ENCODE measurements around the gene TPM1.

TPM1 gene

GRCh38 chr15:62994975-62995681, 47.4 kb upstream of the TPM1 start:
- Histone ChIP-seq H2BK120ac (ENCODE audit: low read depth, low read length) (no peak overlapping the region), H3K18ac (ENCODE audit: low read length) (peak overlapping the region; percentile 1), H3K27me3 (ENCODE audit: control insufficient read depth in 3 of 3, insufficient read depth in 3 of 3, low read depth in 1 of 3, low read length in 3 of 3) (peaks cover 0 to 18% (median 0%) of the 10 kb centered on the region in 3 experiments), H3K36me3 (replicated peaks in 1 of 2; ENCODE audit: control insufficient read depth in 2 of 2, insufficient read depth in 2 of 2, low read length in 2 of 2) (no peaks in the 10 kb centered on the region), H3K4ac (ENCODE audit: low read length) (no peak overlapping the region), H3K27ac (replicated peaks; ENCODE audit: low read length) (no peak overlapping the region), H3K14ac (ENCODE audit: low read length) (no peak overlapping the region), H3K79me1 (ENCODE audit: low read depth, low read length) (no peaks in the 10 kb centered on the region), H3K4me1 (ENCODE audit: control insufficient read depth in 2 of 2, insufficient read depth in 1 of 2, low read depth in 1 of 2, low read length in 2 of 2) (peaks cover 10 to 35% of the 10 kb centered on the region in 2 donors), H4K91ac (ENCODE audit: low read depth, low read length, poor library complexity) (no peak overlapping the region), H3K9ac (ENCODE audit: low read depth, low read length, poor library complexity) (no peak overlapping the region), H3K4me2 (ENCODE audit: insufficient read depth, low read length, poor library complexity, severe bottlenecking) (no peak overlapping the region), H3K4me3 (ENCODE audit: low read length in 2 of 2) (no peak overlapping the region), H2AFZ (ENCODE audit: low read length) (no peak overlapping the region), H2AK5ac (ENCODE audit: low read depth, low read length) (no peak overlapping the region), H2BK15ac (ENCODE audit: low read length) (no peak overlapping the region), H3K9me3 (replicated peaks in 1 of 2; ENCODE audit: control insufficient read depth in 2 of 2, insufficient read depth in 1 of 2, low read depth in 1 of 2, low read length in 2 of 2) (no peaks in the 10 kb centered on the region), H4K8ac (ENCODE audit: low read depth, low read length) (no peak overlapping the region), H2BK12ac (ENCODE audit: low read length) (peak overlapping the region; percentile 48), H3K23ac (ENCODE audit: low read depth, low read length, poor library complexity) (no peak overlapping the region), H2BK5ac (ENCODE audit: low read length) (no peak overlapping the region)
- DNase-seq (ENCODE audit: low spot score): no peak
- WGBS, 2 donors (ENCODE audit: extremely low coverage in 2 of 2, insufficient read length in 2 of 2, insufficient replicate concordance in 1 of 2): no CpG with 5 or more reads among the region's 3 CpGs

DNA sequence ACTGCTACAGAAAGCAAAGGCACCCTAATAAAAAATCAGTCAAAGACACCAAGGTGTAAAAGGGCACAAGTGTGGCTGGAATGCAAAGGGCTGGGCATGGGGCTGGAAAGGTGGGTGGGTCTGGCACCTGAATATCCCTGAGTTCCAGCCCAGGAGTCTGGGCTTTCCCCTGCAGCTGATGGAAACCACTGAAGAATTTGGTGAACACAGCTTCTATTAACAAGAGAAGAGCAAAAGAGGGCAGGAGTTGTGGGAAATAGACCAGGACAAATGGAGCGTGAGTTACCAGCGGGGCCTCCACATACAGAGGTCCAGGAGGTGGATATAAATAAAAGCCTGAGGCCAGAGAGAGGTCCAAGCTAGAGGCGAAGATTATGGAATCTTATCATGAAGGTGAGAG, 45.1 kb upstream of the TPM1 start:
- H2BK5ac ChIP-seq (ENCODE audit: low read length): no peak overlapping the region
- no peak overlapping the region for H2BK15ac ChIP-seq (ENCODE audit: low read length)
- WGBS, 2 donors (ENCODE audit: extremely low coverage in 2 of 2, insufficient read length in 2 of 2, insufficient replicate concordance in 1 of 2): no CpG with 5 or more reads among the region's 3 CpGs
- no peak for DNase-seq (ENCODE audit: low spot score)
- no peak overlapping the region for H3K14ac ChIP-seq (ENCODE audit: low read length)
- peaks cover 15 to 40% of the 10 kb centered on the region in 2 donors for H3K4me1 ChIP-seq (ENCODE audit: control insufficient read depth in 2 of 2, insufficient read depth in 1 of 2, low read depth in 1 of 2, low read length in 2 of 2)
- no peaks in the 10 kb centered on the region for H3K79me1 ChIP-seq (ENCODE audit: low read depth, low read length)
- peaks cover 0 to 11% (median 0%) of the 10 kb centered on the region in 3 experiments for H3K27me3 ChIP-seq (ENCODE audit: control insufficient read depth in 3 of 3, insufficient read depth in 3 of 3, low read depth in 1 of 3, low read length in 3 of 3)
- H3K9me3 ChIP-seq (replicated peaks in 1 of 2; ENCODE audit: control insufficient read depth in 2 of 2, insufficient read depth in 1 of 2, low read depth in 1 of 2, low read length in 2 of 2): no peaks in the 10 kb centered on the region
- H3K18ac ChIP-seq (ENCODE audit: low read length): no peak overlapping the region
- H4K8ac ChIP-seq (ENCODE audit: low read depth, low read length): no peak overlapping the region
- no peak overlapping the region for H3K23ac ChIP-seq (ENCODE audit: low read depth, low read length, poor library complexity)
- no peak overlapping the region for H2AFZ ChIP-seq (ENCODE audit: low read length)
- H2BK12ac ChIP-seq (ENCODE audit: low read length): peak overlapping the region; percentile 14
- no peak overlapping the region for H3K4ac ChIP-seq (ENCODE audit: low read length)
- no peak overlapping the region for H3K9ac ChIP-seq (ENCODE audit: low read depth, low read length, poor library complexity)
- no peak overlapping the region for H2AK5ac ChIP-seq (ENCODE audit: low read depth, low read length)
- H4K91ac ChIP-seq (ENCODE audit: low read depth, low read length, poor library complexity): no peak overlapping the region
- no peak overlapping the region for H3K27ac ChIP-seq (replicated peaks; ENCODE audit: low read length)
- no peaks in the 10 kb centered on the region for H3K36me3 ChIP-seq (replicated peaks in 1 of 2; ENCODE audit: control insufficient read depth in 2 of 2, insufficient read depth in 2 of 2, low read length in 2 of 2)
- H3K4me2 ChIP-seq (ENCODE audit: insufficient read depth, low read length, poor library complexity, severe bottlenecking): no peak overlapping the region
- H3K4me3 ChIP-seq (ENCODE audit: low read length in 2 of 2): no peak overlapping the region
- no peak overlapping the region for H2BK120ac ChIP-seq (ENCODE audit: low read depth, low read length)

DNA sequence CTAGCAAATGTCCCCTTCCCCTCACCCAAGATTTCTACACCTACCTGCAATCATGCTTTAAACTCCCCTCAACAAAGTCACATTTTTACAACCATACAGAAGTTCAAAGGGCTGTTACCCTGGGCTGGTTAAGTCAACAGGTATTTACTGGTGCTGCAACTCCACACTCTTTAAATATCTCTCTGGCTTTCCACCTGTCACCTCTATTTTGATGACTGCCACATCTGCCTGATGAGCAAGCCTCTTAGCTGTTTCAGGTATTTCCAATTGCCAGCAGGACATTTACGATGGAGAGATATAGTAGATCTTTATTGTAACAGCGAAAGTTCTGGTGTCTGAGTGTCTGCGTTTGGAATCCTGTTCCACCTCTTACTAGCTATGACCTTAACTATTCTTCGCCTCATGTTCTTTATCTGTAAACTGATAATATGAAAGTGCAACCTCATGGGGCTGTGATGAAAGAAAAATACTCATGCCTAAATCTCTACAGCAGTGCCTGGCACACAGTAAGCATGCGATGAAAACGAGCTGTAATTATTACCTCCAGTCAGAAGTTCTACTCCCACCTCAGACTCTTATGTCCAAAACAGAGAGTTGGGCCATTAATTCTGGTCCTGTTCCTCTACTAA, 44.2 kb upstream of the TPM1 start:
- Histone ChIP-seq H4K8ac (ENCODE audit: low read depth, low read length) (no peak overlapping the region), H3K4ac (ENCODE audit: low read length) (no peak overlapping the region), H3K14ac (ENCODE audit: low read length) (no peak overlapping the region), H2BK15ac (ENCODE audit: low read length) (no peak overlapping the region), H3K27ac (replicated peaks; ENCODE audit: low read length) (peak overlapping the region; percentile 80), H3K23ac (ENCODE audit: low read depth, low read length, poor library complexity) (no peak overlapping the region), H3K79me1 (ENCODE audit: low read depth, low read length) (no peaks in the 10 kb centered on the region), H3K36me3 (replicated peaks in 1 of 2; ENCODE audit: control insufficient read depth in 2 of 2, insufficient read depth in 2 of 2, low read length in 2 of 2) (no peaks in the 10 kb centered on the region), H2BK120ac (ENCODE audit: low read depth, low read length) (no peak overlapping the region), H2BK5ac (ENCODE audit: low read length) (no peak overlapping the region), H3K4me1 (ENCODE audit: control insufficient read depth in 2 of 2, insufficient read depth in 1 of 2, low read depth in 1 of 2, low read length in 2 of 2) (peaks cover 13 to 36% of the 10 kb centered on the region in 2 donors), H3K18ac (ENCODE audit: low read length) (peak overlapping the region; percentile 33), H2BK12ac (ENCODE audit: low read length) (no peak overlapping the region), H3K27me3 (ENCODE audit: control insufficient read depth in 3 of 3, insufficient read depth in 3 of 3, low read depth in 1 of 3, low read length in 3 of 3) (peaks cover 0 to 7% (median 0%) of the 10 kb centered on the region in 3 experiments), H4K91ac (ENCODE audit: low read depth, low read length, poor library complexity) (no peak overlapping the region), H2AK5ac (ENCODE audit: low read depth, low read length) (no peak overlapping the region), H3K4me3 (ENCODE audit: low read length in 2 of 2) (no peak overlapping the region), H3K9me3 (replicated peaks in 1 of 2; ENCODE audit: control insufficient read depth in 2 of 2, insufficient read depth in 1 of 2, low read depth in 1 of 2, low read length in 2 of 2) (no peaks in the 10 kb centered on the region), H3K4me2 (ENCODE audit: insufficient read depth, low read length, poor library complexity, severe bottlenecking) (no peak overlapping the region), H2AFZ (ENCODE audit: low read length) (peak overlapping the region; percentile 69), H3K9ac (ENCODE audit: low read depth, low read length, poor library complexity) (no peak overlapping the region)
- DNase-seq (ENCODE audit: low spot score): no peak
- WGBS, 2 donors (ENCODE audit: extremely low coverage in 2 of 2, insufficient read length in 2 of 2, insufficient replicate concordance in 1 of 2): no CpG with 5 or more reads among the region's 6 CpGs

DNA sequence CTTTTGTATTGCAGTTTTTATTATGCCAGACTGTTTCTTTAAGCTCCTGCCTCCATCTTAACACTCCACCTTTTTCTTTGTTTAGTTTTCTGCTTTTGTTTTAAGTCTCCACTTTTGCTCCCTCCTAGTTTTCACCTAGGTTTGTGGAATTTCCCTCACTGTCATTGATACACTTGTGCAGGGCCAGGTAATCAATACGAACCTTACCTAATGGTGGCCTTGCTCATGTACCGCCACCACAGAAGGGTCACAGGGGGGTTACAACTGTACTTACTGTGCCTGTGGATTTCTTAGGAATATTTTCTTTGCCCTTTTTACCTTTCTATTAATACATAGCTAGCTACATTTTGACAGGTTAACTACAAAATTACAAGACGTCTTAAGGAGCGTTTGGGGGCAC, 43.4 kb upstream of the TPM1 start:
- Histone ChIP-seq H3K4me2 (ENCODE audit: insufficient read depth, low read length, poor library complexity, severe bottlenecking) (no peak overlapping the region), H3K4ac (ENCODE audit: low read length) (no peak overlapping the region), H3K9me3 (replicated peaks in 1 of 2; ENCODE audit: control insufficient read depth in 2 of 2, insufficient read depth in 1 of 2, low read depth in 1 of 2, low read length in 2 of 2) (no peaks in the 10 kb centered on the region), H3K14ac (ENCODE audit: low read length) (no peak overlapping the region), H3K27me3 (ENCODE audit: control insufficient read depth in 3 of 3, insufficient read depth in 3 of 3, low read depth in 1 of 3, low read length in 3 of 3) (peaks cover 0 to 7% (median 0%) of the 10 kb centered on the region in 3 experiments), H3K9ac (ENCODE audit: low read depth, low read length, poor library complexity) (no peak overlapping the region), H4K91ac (ENCODE audit: low read depth, low read length, poor library complexity) (no peak overlapping the region), H2AFZ (ENCODE audit: low read length) (peak overlapping the region; percentile 69), H4K8ac (ENCODE audit: low read depth, low read length) (no peak overlapping the region), H2BK15ac (ENCODE audit: low read length) (no peak overlapping the region), H3K27ac (replicated peaks; ENCODE audit: low read length) (peak overlapping the region; percentile 80), H3K36me3 (replicated peaks in 1 of 2; ENCODE audit: control insufficient read depth in 2 of 2, insufficient read depth in 2 of 2, low read length in 2 of 2) (no peaks in the 10 kb centered on the region), H2BK120ac (ENCODE audit: low read depth, low read length) (no peak overlapping the region), H2AK5ac (ENCODE audit: low read depth, low read length) (no peak overlapping the region), H3K4me3 (ENCODE audit: low read length in 2 of 2) (no peak overlapping the region), H2BK12ac (ENCODE audit: low read length) (no peak overlapping the region), H3K18ac (ENCODE audit: low read length) (no peak overlapping the region), H3K79me1 (ENCODE audit: low read depth, low read length) (no peaks in the 10 kb centered on the region), H3K4me1 (ENCODE audit: control insufficient read depth in 2 of 2, insufficient read depth in 1 of 2, low read depth in 1 of 2, low read length in 2 of 2) (peaks cover 13 to 36% of the 10 kb centered on the region in 2 donors), H2BK5ac (ENCODE audit: low read length) (no peak overlapping the region), H3K23ac (ENCODE audit: low read depth, low read length, poor library complexity) (no peak overlapping the region)
- DNase-seq (ENCODE audit: low spot score): no peak
- WGBS, 2 donors (ENCODE audit: extremely low coverage in 2 of 2, insufficient read length in 2 of 2, insufficient replicate concordance in 1 of 2): no CpG with 5 or more reads among the region's 4 CpGs

Data from neuronal stem cell (in vitro differentiated cells).